HCT116 (cell line): ENCODE data around the gene PLD3.

Source experiments
- POLR2A ChIP-seq: IDR thresholded peaks from 2 replicates; pipeline ENCODE4 v1.7.0; 2011; ENCODE audit warnings: borderline replicate concordance; ENCODE audit not compliant: insufficient read depth, insufficient read length; ENCODE audit errors: extremely low read depth
- TF ChIP-seq, protein P1 (sequence below), 3 experiments: fragments of 200-600 bp in 1 of 3; sonication (generic) in 1 of 3; IDR thresholded peaks in 2 of 3; conservative IDR thresholded peaks in 1 of 3; 2 replicates each; pipeline ENCODE4 v1.5.1; 2012 to 2017; ENCODE audit warnings: low read depth in 2 of 3, low read length in 2 of 3, antibody characterized with exemption in 1 of 3, borderline replicate concordance in 1 of 3, control low read depth in 1 of 3, mild to moderate bottlenecking in 1 of 3, mixed read lengths in 1 of 3, mixed run types in 1 of 3, moderate library complexity in 1 of 3; ENCODE audit not compliant: insufficient read depth in 1 of 3

DNA sequence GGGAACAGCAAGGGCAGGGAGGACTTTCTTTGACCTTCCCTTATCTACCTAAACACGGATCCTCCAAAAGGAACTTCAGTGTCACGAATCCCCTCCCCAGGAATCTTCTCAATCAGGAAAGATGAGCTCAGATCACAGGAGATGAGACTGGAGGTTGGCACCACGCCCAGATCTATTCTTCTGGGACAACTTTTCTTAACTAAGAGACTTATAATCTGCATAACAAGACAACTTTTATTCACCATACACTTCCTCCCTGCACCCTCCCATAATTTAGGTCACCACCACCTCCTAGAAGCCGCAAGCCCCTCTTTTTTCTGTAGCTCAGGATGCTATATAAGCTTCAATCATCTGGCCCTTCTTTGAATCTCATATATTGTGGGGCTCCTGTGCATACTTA, 44.2 kb upstream of the PLD3 start:
- TF ChIP-seq, protein P1, sequence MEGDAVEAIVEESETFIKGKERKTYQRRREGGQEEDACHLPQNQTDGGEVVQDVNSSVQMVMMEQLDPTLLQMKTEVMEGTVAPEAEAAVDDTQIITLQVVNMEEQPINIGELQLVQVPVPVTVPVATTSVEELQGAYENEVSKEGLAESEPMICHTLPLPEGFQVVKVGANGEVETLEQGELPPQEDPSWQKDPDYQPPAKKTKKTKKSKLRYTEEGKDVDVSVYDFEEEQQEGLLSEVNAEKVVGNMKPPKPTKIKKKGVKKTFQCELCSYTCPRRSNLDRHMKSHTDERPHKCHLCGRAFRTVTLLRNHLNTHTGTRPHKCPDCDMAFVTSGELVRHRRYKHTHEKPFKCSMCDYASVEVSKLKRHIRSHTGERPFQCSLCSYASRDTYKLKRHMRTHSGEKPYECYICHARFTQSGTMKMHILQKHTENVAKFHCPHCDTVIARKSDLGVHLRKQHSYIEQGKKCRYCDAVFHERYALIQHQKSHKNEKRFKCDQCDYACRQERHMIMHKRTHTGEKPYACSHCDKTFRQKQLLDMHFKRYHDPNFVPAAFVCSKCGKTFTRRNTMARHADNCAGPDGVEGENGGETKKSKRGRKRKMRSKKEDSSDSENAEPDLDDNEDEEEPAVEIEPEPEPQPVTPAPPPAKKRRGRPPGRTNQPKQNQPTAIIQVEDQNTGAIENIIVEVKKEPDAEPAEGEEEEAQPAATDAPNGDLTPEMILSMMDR (IDR thresholded peaks at IDR 0.05 in 2 of 3, conservative IDR thresholded peaks at IDR 0.05 in 1 of 3; ENCODE audit: borderline replicate concordance in 1 of 3, insufficient read depth in 1 of 3, low read depth in 2 of 3, low read length in 2 of 3) = no peak
- no peak for TF ChIP-seq POLR2A
